Epithelial cell of proximal tubule (primary cell): ENCODE measurements around the gene HSPA1L. TPM values are rescaled to one million over a fixed set of nuclear protein-coding genes. Genes with fewer than 3 reads are reported as not detected.
"Not testable (repeated sequence)": the region's sequence is repeated elsewhere in the genome, so short reads cannot be mapped to it uniquely, and the experiment has no call there.

Experiments used
- DNase-seq: peaks from one replicate; pipeline ENCODE4 v3.0.0-alpha.2; 2011; ENCODE audit warnings: low read depth
- H3K4me3 ChIP-seq: 2 replicates; pipeline ENCODE4 v1.5.1; 2011; ENCODE audit warnings: low read depth, mild to moderate bottlenecking, low read length
- total RNA-seq: library from RNA; depleted of rRNA; stranded (reverse); fragments of >200 nt; gene quantifications from 2 replicates; pipeline ENCODE4 v1.2.3, GENCODE V29; 2015
- TF ChIP-seq, protein P1 (sequence below): conservative IDR thresholded peaks from 2 replicates; pipeline ENCODE4 v1.5.1; 2012; ENCODE audit warnings: low read depth, mild to moderate bottlenecking, low read length

The HSPA1L gene
- total RNA-seq, 1 donor from 2014 or later: 0.35 TPM

DNA sequence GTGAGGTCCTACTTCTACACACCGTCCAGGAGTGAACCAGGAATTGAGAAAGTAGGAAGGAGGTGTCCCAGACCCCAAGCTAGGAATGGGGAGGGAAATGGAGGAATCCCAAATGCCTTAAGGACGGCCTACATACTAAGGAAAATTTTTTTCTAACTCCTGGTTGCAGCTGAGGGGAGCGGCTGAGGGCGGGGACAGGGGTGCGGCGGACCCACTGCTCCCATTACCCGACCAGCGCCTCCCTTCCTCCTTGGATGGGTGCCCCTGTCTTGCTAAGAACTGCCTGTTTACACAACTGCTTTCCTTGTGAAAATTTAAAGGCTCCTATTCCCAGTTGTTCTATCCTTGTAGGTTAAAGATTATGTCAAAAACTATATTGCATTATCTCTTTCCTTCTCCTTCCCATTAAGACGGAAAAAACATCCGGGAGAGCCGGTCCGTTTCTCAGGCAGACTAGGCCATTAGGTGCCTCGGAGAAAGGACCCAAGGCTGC lies 11.8 kb upstream of the HSPA1L start:
- no peak for DNase-seq
- peak overlapping the region; percentile 54 for H3K4me3 ChIP-seq
- TF ChIP-seq, protein P1, sequence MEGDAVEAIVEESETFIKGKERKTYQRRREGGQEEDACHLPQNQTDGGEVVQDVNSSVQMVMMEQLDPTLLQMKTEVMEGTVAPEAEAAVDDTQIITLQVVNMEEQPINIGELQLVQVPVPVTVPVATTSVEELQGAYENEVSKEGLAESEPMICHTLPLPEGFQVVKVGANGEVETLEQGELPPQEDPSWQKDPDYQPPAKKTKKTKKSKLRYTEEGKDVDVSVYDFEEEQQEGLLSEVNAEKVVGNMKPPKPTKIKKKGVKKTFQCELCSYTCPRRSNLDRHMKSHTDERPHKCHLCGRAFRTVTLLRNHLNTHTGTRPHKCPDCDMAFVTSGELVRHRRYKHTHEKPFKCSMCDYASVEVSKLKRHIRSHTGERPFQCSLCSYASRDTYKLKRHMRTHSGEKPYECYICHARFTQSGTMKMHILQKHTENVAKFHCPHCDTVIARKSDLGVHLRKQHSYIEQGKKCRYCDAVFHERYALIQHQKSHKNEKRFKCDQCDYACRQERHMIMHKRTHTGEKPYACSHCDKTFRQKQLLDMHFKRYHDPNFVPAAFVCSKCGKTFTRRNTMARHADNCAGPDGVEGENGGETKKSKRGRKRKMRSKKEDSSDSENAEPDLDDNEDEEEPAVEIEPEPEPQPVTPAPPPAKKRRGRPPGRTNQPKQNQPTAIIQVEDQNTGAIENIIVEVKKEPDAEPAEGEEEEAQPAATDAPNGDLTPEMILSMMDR: no peak

DNA sequence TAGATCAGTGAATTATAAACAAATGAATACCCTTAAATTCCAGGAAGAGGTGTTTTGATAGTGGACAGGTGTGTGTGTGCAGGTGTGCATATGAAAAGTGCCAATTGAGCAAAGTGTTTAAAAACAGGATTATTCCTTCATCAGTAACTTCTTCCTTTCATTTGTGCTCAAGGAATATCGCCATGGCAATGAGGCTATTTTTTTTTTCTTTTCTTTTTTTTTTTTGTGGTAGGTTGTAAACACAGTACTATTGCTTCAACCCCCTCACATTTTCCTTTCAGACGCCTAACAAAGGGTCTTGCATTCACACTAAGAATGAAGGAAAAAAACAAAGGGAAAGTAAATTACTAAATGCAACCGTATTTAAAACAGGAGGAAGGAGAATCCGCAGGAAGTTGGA lies 10.5 kb upstream of the HSPA1L start:
- no peak for DNase-seq
- no peak overlapping the region for H3K4me3 ChIP-seq
- TF ChIP-seq, protein P1: no peak

DNA sequence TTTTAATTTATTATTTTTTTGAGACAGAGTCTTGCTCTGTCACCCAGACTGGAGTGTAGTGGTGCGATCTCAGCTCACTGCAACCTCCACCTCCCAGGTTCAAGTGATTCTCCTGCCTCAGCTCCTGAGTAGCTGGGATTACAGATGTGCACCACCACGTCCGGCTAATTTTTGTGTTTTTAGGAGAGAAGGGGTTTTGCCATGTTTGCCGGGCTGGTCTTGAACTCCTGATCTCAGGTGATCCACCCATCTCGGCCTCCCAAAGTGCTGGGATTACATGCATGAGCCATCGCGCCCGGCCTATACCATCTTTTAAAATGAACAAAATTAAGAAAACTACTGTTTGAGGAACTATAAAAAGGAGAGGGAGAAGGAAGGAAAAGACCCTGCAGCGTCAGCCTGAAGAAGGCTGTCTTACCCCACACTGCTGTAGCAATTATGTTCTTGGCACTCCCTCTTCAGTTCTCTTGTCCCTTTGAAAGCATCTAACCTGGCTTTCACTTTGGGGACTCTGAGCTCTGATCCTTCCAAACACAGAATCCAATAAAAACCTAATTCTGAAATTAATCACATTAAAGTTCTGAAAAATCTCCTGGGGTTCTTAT lies 8.6 kb upstream of the HSPA1L start:
- not testable (repeated sequence) for DNase-seq, H3K4me3 ChIP-seq

DNA sequence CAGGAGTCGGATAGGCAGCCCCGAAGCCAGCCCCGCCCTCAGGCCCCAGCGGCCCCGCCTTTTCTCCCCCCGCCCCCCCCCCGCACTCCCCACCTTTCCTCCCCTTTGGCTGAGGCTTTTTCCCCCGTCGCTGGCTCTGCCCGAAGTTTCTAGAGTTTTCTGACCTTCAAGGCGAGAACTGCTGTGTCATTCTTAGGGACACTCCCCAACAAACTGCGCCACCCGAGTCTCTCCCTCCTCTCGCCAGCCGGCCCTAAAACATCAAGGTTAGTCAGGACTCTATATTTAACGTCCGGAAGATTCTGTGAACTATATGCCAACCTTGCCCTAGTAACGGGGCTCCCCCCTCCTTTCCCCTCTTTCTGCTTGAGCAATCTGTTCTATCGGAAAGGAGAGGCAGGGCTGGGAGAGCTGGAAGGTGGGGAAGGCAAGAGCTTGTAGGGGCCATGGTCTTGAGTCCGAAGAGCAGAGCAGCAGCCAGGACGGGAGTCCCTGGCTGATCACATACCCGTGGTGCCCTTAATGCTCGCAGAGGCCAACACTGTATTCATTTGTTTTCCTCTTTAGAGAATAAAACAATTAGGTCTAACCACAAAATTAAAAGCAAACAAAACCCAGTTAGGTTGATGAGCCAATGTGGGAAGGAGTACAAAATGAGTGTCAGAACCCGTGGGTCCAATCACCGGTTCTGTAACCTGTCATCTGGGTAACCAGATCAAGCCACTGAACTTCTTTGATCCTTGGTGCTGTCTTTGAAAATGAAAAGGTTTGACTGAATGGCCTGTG lies 7.1 kb upstream of the HSPA1L start:
- peak overlapping the region; percentile 68 for H3K4me3 ChIP-seq
- TF ChIP-seq, protein P1: no peak
- DNase-seq: no peak

DNA sequence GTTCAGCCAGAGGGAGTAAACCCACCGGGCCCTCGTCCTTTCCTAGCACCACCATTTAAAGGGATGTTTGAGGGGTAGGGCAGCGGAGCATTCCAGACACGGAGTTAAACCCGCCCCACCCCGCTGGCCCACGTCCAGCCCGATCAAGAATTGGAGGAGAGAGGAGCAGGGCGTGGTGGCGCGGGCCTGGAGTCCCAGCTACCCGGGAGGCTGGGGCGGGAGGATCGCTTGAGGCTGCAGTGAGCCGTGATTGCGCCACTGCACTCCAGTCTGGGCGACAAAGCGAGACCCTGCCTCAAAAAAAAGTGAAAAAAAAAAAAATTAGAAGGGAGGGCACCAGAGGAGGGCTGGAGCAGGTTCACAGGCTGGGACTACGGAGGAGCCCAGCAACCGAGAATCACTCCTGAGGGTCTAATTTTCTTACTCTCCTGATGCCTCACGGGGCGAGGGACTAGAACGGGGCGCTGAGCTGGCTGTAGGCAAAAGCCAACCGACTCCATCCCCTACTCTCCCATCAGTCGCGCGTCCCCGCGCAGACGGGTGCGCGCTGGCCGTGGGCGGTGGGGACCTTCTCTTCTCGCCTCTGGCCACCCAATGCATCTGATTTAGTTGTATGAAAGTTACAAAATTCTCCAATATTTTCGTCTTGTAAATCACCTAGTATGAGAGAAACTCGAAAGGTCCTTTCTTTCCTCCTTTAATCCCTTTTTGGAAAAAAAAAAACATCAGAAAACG lies 6.4 kb upstream of the HSPA1L start:
- DNase-seq: no peak
- TF ChIP-seq, protein P1: no peak

DNA sequence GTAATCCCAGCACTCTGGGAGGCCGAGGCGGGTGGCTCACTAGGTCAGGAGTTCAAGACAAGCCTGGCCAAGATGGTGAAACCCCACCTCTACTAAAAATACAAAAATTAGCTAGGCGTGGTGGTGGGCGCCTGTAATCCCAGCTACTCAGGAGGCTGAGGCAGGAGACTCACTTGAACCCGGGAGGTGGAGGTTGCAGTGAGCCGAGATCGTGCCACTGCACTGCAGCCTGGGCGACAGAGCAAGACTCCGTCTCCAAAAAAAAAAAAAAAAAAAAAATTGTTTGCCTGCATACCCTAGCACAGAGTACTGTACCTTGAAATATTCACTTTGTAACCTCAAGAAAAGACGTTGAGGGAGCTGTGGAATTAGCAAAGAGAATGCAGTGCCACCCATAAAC lies 5.3 kb upstream of the HSPA1L start:
- H3K4me3 ChIP-seq: not testable (repeated sequence)

More for the DNA sequence above, 6.4 kb upstream of the HSPA1L start:
- peak overlapping the region; percentile 68 for H3K4me3 ChIP-seq

DNA sequence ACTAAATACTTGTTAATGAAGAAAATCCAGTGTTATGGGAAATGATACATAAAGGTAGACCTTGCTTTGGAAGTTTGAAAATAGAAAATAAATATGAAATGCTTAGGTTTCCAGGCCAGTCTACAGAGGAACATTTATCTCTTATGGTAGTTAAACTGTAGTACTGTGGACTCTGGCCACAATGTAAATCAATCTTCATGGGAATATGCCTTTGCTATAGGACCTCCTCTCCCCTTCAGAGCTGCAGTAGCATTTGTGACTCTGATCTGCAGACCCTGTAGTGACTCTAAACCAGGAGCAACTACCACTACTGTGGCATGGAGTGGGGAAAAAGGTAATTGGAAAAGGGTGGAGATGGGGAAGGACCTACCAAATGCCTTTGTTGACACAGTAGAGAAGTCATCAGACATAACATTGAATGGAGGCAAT lies 4.8 kb upstream of the HSPA1L start:
- no peak for DNase-seq
- TF ChIP-seq, protein P1: no peak
- no peak overlapping the region for H3K4me3 ChIP-seq

More for the DNA sequence above, 5.3 kb upstream of the HSPA1L start:
- DNase-seq: not testable (repeated sequence)

DNA sequence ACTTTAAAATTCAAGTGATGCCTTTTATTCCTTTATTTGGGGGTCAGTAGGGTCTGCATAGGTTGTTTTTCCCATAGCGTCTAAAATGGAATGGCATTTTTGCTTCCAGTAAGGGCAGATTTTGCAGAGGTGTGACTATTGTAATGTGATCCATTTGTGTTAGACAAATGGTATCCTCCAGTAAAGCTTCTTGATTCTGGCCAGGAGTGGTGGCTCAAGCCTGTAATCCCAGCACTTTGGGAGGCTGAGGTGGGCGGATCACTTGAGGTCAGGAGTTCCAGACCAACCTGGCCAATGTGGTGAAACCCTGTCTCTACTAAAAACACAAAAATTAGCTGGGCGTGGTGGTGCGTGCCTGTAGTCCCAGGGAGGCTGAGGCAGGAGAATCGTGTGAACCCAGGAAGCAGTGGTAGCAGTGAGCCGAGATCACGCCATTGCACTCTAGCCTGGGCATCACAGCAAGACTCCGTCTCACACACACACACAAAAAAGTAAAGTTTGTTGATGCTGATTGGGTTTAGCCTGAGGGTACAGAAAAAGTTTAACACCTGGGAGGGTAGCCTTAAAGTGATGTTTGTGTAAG lies 2.9 kb upstream of the HSPA1L start:
- H3K4me3 ChIP-seq: peak overlapping the region; percentile 43
- not testable (repeated sequence) for DNase-seq

DNA sequence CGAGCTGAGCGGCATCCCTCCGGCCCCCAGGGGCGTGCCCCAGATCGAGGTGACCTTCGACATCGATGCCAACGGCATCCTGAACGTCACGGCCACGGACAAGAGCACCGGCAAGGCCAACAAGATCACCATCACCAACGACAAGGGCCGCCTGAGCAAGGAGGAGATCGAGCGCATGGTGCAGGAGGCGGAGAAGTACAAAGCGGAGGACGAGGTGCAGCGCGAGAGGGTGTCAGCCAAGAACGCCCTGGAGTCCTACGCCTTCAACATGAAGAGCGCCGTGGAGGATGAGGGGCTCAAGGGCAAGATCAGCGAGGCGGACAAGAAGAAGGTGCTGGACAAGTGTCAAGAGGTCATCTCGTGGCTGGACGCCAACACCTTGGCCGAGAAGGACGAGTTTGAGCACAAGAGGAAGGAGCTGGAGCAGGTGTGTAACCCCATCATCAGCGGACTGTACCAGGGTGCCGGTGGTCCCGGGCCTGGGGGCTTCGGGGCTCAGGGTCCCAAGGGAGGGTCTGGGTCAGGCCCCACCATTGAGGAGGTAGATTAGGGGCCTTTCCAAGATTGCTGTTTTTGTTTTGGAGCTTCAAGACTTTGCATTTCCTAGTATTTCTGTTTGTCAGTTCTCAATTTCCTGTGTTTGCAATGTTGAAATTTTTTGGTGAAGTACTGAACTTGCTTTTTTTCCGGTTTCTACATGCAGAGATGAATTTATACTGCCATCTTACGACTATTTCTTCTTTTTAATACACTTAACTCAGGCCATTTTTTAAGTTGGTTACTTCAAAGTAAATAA lies 2.2 kb upstream of the HSPA1L start:
- peak overlapping the region; percentile 43 for H3K4me3 ChIP-seq
- DNase-seq: not testable (repeated sequence)
